ENCODE data around the gene AHCYL1.
"Not testable (repeated sequence)": the region's sequence is repeated elsewhere in the genome, so short reads cannot be mapped to it uniquely, and the experiment has no call there.

The AHCYL1 gene

GRCh38 chr1:109984456-109985246, at the start of gene AHCYL1:
Gene AHCYL1 (plus strand): TSS chr1:109984765. CDS start chr1:109985053, 288 bp downstream.
- FAIRE-seq, result peak; percentile 96

GRCh38 chr1:109935451-109935900, 49.1 kb upstream of the AHCYL1 start:
- no peak for FAIRE-seq

- FAIRE-seq, result no peak
Measured at GRCh38 chr1:109937738-109938137, 46.8 kb upstream of the AHCYL1 start.

- FAIRE-seq, result no peak
Measured at GRCh38 chr1:109938556-109938955, 46.0 kb upstream of the AHCYL1 start.

GRCh38 chr1:109942434-109942833, 42.1 kb upstream of the AHCYL1 start:
- FAIRE-seq, result no peak

- FAIRE-seq, result no peak
Measured at GRCh38 chr1:109944541-109944940, 40.0 kb upstream of the AHCYL1 start.

- FAIRE-seq, result no peak
Measured at GRCh38 chr1:109946511-109946910, 38.1 kb upstream of the AHCYL1 start.

- no peak for FAIRE-seq
Measured at GRCh38 chr1:109947582-109948284, 36.8 kb upstream of the AHCYL1 start.

- FAIRE-seq, result no peak
Measured at GRCh38 chr1:109948285-109948630, 36.3 kb upstream of the AHCYL1 start.

- no peak for FAIRE-seq
Measured at GRCh38 chr1:109950038-109950437, 34.5 kb upstream of the AHCYL1 start.

GRCh38 chr1:109950509-109950908, 34.1 kb upstream of the AHCYL1 start:
- FAIRE-seq, result no peak

GRCh38 chr1:109951501-109951900, 33.1 kb upstream of the AHCYL1 start:
- not testable (repeated sequence) for FAIRE-seq

- FAIRE-seq, result no peak
Measured at GRCh38 chr1:109954041-109954512, 30.5 kb upstream of the AHCYL1 start.

- no peak for FAIRE-seq
Measured at GRCh38 chr1:109959632-109959973, 25.0 kb upstream of the AHCYL1 start.

- peak; percentile 89 for FAIRE-seq
Measured at GRCh38 chr1:109959974-109960744, 24.4 kb upstream of the AHCYL1 start.

GRCh38 chr1:109960745-109961094, 23.8 kb upstream of the AHCYL1 start:
- no peak for FAIRE-seq

- FAIRE-seq, result no peak
Measured at GRCh38 chr1:109963864-109964263, 20.7 kb upstream of the AHCYL1 start.

- no peak for FAIRE-seq
Measured at GRCh38 chr1:109969146-109969829, 15.3 kb upstream of the AHCYL1 start.

GRCh38 chr1:109969907-109970306, 14.7 kb upstream of the AHCYL1 start:
- no peak for FAIRE-seq

- no peak for FAIRE-seq
Measured at GRCh38 chr1:109971559-109971958, 13.0 kb upstream of the AHCYL1 start.

GRCh38 chr1:109974191-109974590, 10.4 kb upstream of the AHCYL1 start:
- FAIRE-seq, result no peak

GRCh38 chr1:109975718-109976117, 8.8 kb upstream of the AHCYL1 start:
- FAIRE-seq, result no peak

- no peak for FAIRE-seq
Measured at GRCh38 chr1:109976762-109977161, 7.8 kb upstream of the AHCYL1 start.

Data from G401.6 (cell line).